HCT116 (cell line): ENCODE data around the gene XPC. TPM values are rescaled to one million over a fixed set of nuclear protein-coding genes. Genes with fewer than 3 reads are reported as not detected.

Experiments
- ATAC-seq: fragments of 200-7000 bp; cut with Tn5 transposase; 2 replicates; pipeline ENCODE4 v1.9.1; 2020; ENCODE audit warnings: mild to moderate bottlenecking, moderate library complexity
- BruUV-seq: library from RNA; stranded (reverse); fragments of 400-500 nt; replicated peaks from 2 replicates; lab custom pipeline; 2021; lab: Mats Ljungman, UMichigan
- CTCF ChIA-PET: fragments of 300-600 bp; sonication (Branson Sonifier 250); formaldehyde crosslinking; loops from one replicate; lab custom pipeline; 2021; ENCODE audit warnings: antibody characterized with exemption; lab: Charles Lee
- POLR2A ChIA-PET: fragments of 300-600, 350-600 bp; sonication (Branson Sonifier 250); formaldehyde crosslinking; loops from one replicate; lab custom pipeline; 2021; ENCODE audit warnings: antibody characterized with exemption; lab: Charles Lee
- RAD21 ChIA-PET, 2 experiments: fragments of 300-600 bp; sonication (Branson Sonifier 250); formaldehyde crosslinking; loops; one replicate each; lab custom pipeline; 2023; ENCODE audit warnings: low total read pairs in 2 of 2; ENCODE audit not compliant: uncharacterized antibody in 2 of 2, unreplicated experiment in 2 of 2, low non-redundant PET in 1 of 2; lab: Charles Lee
- DNase-seq: peaks from one replicate; pipeline ENCODE4 v3.0.0-alpha.2; 2010; ENCODE audit warnings: low read depth, low spot score
- H2AFZ ChIP-seq: fragments of 200-600 bp; shearing (Covaris generic), sonication (generic); 2 replicates; pipeline ENCODE4 v1.6.1; 2017; ENCODE audit warnings: low read depth, mixed run types, mixed read lengths, antibody characterized with exemption, low read length; ENCODE audit not compliant: poor library complexity, severe bottlenecking
- H3K27ac ChIP-seq: 2 replicates; pipeline ENCODE4 v1.5.1; 2012; ENCODE audit warnings: low read depth, low read length
- H3K27me3 ChIP-seq: fragments of 200-600 bp; sonication (generic); 2 replicates; pipeline ENCODE4 v1.6.1; 2016; ENCODE audit warnings: mixed run types, low read length, mixed read lengths; ENCODE audit not compliant: insufficient read depth
- H3K36me3 ChIP-seq, 2 experiments: fragments of 200-500 bp in 1 of 2; fragments of 200-600 bp in 1 of 2; sonication (Bioruptor generic) in 1 of 2; sonication (generic) in 1 of 2; 2 replicates each; pipeline versions ENCODE4 v1.5.1 to v1.6.1; 2014 to 2016; ENCODE audit warnings: low read length in 2 of 2, inconsistent platforms in 1 of 2, mixed read lengths in 1 of 2, mixed run types in 1 of 2; ENCODE audit not compliant: insufficient read depth in 2 of 2, control insufficient read depth in 1 of 2
- H3K4me1 ChIP-seq, 2 experiments: fragments of 200-600 bp in 1 of 2; sonication (generic) in 1 of 2; 2 replicates each; pipeline versions ENCODE4 v1.5.1 to v1.6.1; 2012 to 2017; ENCODE audit warnings: low read length in 2 of 2, inconsistent platforms in 1 of 2, mild to moderate bottlenecking in 1 of 2, mixed read lengths in 1 of 2, mixed run types in 1 of 2, moderate library complexity in 1 of 2; ENCODE audit not compliant: insufficient read depth in 2 of 2, control insufficient read depth in 1 of 2
- H3K4me2 ChIP-seq: fragments of 200-600 bp; sonication (generic); 2 replicates; pipeline ENCODE4 v1.6.1; 2017; ENCODE audit warnings: mixed run types, low read length, mixed read lengths
- H3K4me3 ChIP-seq, 2 experiments: fragments of 200-600 bp in 1 of 2; sonication (generic) in 1 of 2; replicated peaks in 1 of 2; 2 replicates each; pipeline ENCODE4 v1.5.1; 2011 to 2016; ENCODE audit warnings: low read length in 2 of 2, control low read depth in 1 of 2, low read depth in 1 of 2, mild to moderate bottlenecking in 1 of 2, mixed read lengths in 1 of 2, mixed run types in 1 of 2
- H3K79me2 ChIP-seq: fragments of 200-600 bp; sonication (generic); 2 replicates; pipeline ENCODE4 v1.6.1; 2017; ENCODE audit warnings: mild to moderate bottlenecking, mixed run types, low read length, moderate library complexity, mixed read lengths; ENCODE audit not compliant: insufficient read depth
- H3K9ac ChIP-seq: fragments of 200-600 bp; sonication (generic); 2 replicates; pipeline ENCODE4 v1.6.1; 2016; ENCODE audit warnings: low read length, mixed read lengths
- H3K9me2 ChIP-seq: fragments of 200-600 bp; sonication (generic), shearing (Covaris generic); 2 replicates; pipeline ENCODE4 v1.6.1; 2017; ENCODE audit warnings: mixed run types, mild to moderate bottlenecking, moderate library complexity; ENCODE audit not compliant: insufficient read depth
- H3K9me3 ChIP-seq, 2 experiments: fragments of 200-500 bp in 1 of 2; fragments of 200-600 bp in 1 of 2; sonication (Bioruptor generic) in 1 of 2; sonication (generic) in 1 of 2; 2 replicates each; pipeline ENCODE4 v1.6.1; 2014 to 2017; ENCODE audit warnings: low read length in 2 of 2, mixed read lengths in 2 of 2, inconsistent platforms in 1 of 2, low read depth in 1 of 2, mild to moderate bottlenecking in 1 of 2, mixed run types in 1 of 2, moderate library complexity in 1 of 2; ENCODE audit not compliant: control insufficient read depth in 1 of 2, insufficient read depth in 1 of 2
- H4K20me1 ChIP-seq: fragments of 200-600 bp; sonication (generic), shearing (Covaris generic); 2 replicates; pipeline ENCODE4 v1.6.1; 2017; ENCODE audit warnings: mixed run types, mild to moderate bottlenecking, moderate library complexity; ENCODE audit not compliant: insufficient read depth
- ATF3 ChIP-seq: IDR thresholded peaks from 2 replicates; pipeline ENCODE4 v1.6.1; 2012
- CBX3 ChIP-seq: IDR thresholded peaks from 2 replicates; pipeline ENCODE4 v1.6.1; 2012; ENCODE audit warnings: low read depth
- CEBPB ChIP-seq: IDR thresholded peaks from 2 replicates; pipeline ENCODE4 v1.6.1; 2012; ENCODE audit warnings: low read depth
- CTCF ChIP-seq, 3 experiments: fragments of 200-600 bp in 1 of 3; sonication (generic) in 1 of 3; IDR thresholded peaks in 2 of 3; conservative IDR thresholded peaks in 1 of 3; 2 replicates each; pipeline ENCODE4 v1.5.1; 2012 to 2017; ENCODE audit warnings: low read depth in 2 of 3, low read length in 2 of 3, antibody characterized with exemption in 1 of 3, borderline replicate concordance in 1 of 3, control low read depth in 1 of 3, mild to moderate bottlenecking in 1 of 3, mixed read lengths in 1 of 3, mixed run types in 1 of 3, moderate library complexity in 1 of 3; ENCODE audit not compliant: insufficient read depth in 1 of 3
- EGR1 ChIP-seq: IDR thresholded peaks from 2 replicates; pipeline ENCODE4 v1.6.1; 2012; ENCODE audit warnings: low read depth
- ELF1 ChIP-seq: IDR thresholded peaks from 2 replicates; pipeline ENCODE4 v1.6.1; 2012; ENCODE audit warnings: low read depth, borderline replicate concordance
- EZH2phosphoT487 ChIP-seq: fragments of 200-600 bp; IDR thresholded peaks from 2 replicates; pipeline ENCODE4 v1.6.1; 2018; ENCODE audit warnings: antibody characterized with exemption, borderline replicate concordance
- FOSL1 ChIP-seq: IDR thresholded peaks from 2 replicates; pipeline ENCODE4 v1.6.1; 2012; ENCODE audit warnings: low read depth
- JUND ChIP-seq: IDR thresholded peaks from 2 replicates; pipeline ENCODE4 v1.6.1; 2012
- MAX ChIP-seq: IDR thresholded peaks from 2 replicates; pipeline ENCODE4 v1.6.1; 2012
- POLR2A ChIP-seq: IDR thresholded peaks from 2 replicates; pipeline ENCODE4 v1.7.0; 2011; ENCODE audit warnings: borderline replicate concordance; ENCODE audit not compliant: insufficient read depth, insufficient read length; ENCODE audit errors: extremely low read depth
- REST ChIP-seq: IDR thresholded peaks from 2 replicates; pipeline ENCODE4 v1.6.1; 2012; ENCODE audit warnings: low read depth
- SIN3A ChIP-seq: IDR thresholded peaks from 2 replicates; pipeline ENCODE4 v1.6.1; 2012; ENCODE audit warnings: low read depth
- SP1 ChIP-seq: IDR thresholded peaks from 2 replicates; pipeline ENCODE4 v1.6.1; 2012; ENCODE audit warnings: low read depth
- TCF7L2 ChIP-seq: IDR thresholded peaks from 2 replicates; pipeline ENCODE4 v1.7.0; 2011; ENCODE audit warnings: borderline replicate concordance, inconsistent platforms; ENCODE audit not compliant: insufficient read depth, insufficient read length; ENCODE audit errors: extremely low read depth
- YY1 ChIP-seq: IDR thresholded peaks from 2 replicates; pipeline ENCODE4 v1.6.1; 2011; ENCODE audit warnings: low read length, low read depth, moderate library complexity, mild to moderate bottlenecking; ENCODE audit not compliant: insufficient replicate concordance; ENCODE audit errors: extremely low read depth
- ZBTB33 ChIP-seq: IDR thresholded peaks from 2 replicates; pipeline ENCODE4 v1.6.1; 2011; ENCODE audit warnings: mild to moderate bottlenecking, low read length, moderate library complexity; ENCODE audit not compliant: insufficient replicate concordance; ENCODE audit errors: extremely low read depth
- ZFX ChIP-seq: fragments of 450-650 bp; IDR thresholded peaks from 2 replicates; pipeline ENCODE4 v1.6.1; 2017
- intact Hi-C: fragments of 100-400 bp; cut with micrococcal nuclease; formaldehyde crosslinking; loops from 2 replicates; pipeline ENCODE4 v1.10.0; 2022
- total RNA-seq: library from RNA; stranded (reverse); gene quantifications from one replicate; pipeline ENCODE4 v1.2.1, GENCODE V29; 2021; ENCODE audit not compliant: unreplicated experiment

Gene XPC
- total RNA-seq, 1 experiment from 2014 or later: 29.5 TPM

GRCh38 chr3:14154895-14155440 lies 23.4 kb downstream of the XPC start:
- Histone ChIP-seq H3K4me3 (no peak overlapping the region), H3K27me3 (no peaks in the 10 kb centered on the region), H3K4me1 (no peaks in the 10 kb centered on the region), H3K27ac (no peak overlapping the region), H3K9me2 (no peaks in the 10 kb centered on the region), H3K9ac (no peak overlapping the region), H4K20me1 (no peaks in the 10 kb centered on the region), H3K36me3 (peaks cover 27 to 35% of the 10 kb centered on the region in 2 experiments; a peak in 3 of 4 replicates), H3K9me3 (no peaks in the 10 kb centered on the region), H3K79me2 (no peaks in the 10 kb centered on the region), H3K4me2 (no peak overlapping the region), H2AFZ (no peak overlapping the region)
- intact Hi-C loops: no loop called here
- no peak for ATAC-seq
- DNase-seq: no peak
- ChIA-PET RAD21 (no interaction called here), CTCF (no interaction called here), POLR2A (no interaction called here)
- BruUV-seq: no TSS peak
- no peak for TF ChIP-seq SIN3A
- TF ChIP-seq ZFX: no peak
- TF ChIP-seq JUND: no peak
- no peak for TF ChIP-seq ELF1
- TF ChIP-seq ZBTB33: no peak
- TF ChIP-seq ATF3: no peak
- no peak for TF ChIP-seq CTCF (IDR thresholded peaks at IDR 0.05 in 2 of 3, conservative IDR thresholded peaks at IDR 0.05 in 1 of 3; ENCODE audit: borderline replicate concordance in 1 of 3, insufficient read depth in 1 of 3, low read depth in 2 of 3, low read length in 2 of 3)
- no peak for TF ChIP-seq MAX
- TF ChIP-seq TCF7L2: no peak
- TF ChIP-seq CBX3: no peak
- TF ChIP-seq YY1: no peak
- no peak for TF ChIP-seq FOSL1
- TF ChIP-seq SP1: no peak
- no peak for TF ChIP-seq REST
- no peak for TF ChIP-seq EZH2phosphoT487
- TF ChIP-seq POLR2A: no peak
- no peak for TF ChIP-seq EGR1
- TF ChIP-seq CEBPB: no peak
